Kasumi-1 (cell line): Measurements from ENCODE around the gene KCND3.

Source experiments
- DNase-seq, 2 experiments: peaks; one replicate each; lab custom pipeline; 2025; lab: John Stamatoyannopoulos, UW

The KCND3 gene

DNA sequence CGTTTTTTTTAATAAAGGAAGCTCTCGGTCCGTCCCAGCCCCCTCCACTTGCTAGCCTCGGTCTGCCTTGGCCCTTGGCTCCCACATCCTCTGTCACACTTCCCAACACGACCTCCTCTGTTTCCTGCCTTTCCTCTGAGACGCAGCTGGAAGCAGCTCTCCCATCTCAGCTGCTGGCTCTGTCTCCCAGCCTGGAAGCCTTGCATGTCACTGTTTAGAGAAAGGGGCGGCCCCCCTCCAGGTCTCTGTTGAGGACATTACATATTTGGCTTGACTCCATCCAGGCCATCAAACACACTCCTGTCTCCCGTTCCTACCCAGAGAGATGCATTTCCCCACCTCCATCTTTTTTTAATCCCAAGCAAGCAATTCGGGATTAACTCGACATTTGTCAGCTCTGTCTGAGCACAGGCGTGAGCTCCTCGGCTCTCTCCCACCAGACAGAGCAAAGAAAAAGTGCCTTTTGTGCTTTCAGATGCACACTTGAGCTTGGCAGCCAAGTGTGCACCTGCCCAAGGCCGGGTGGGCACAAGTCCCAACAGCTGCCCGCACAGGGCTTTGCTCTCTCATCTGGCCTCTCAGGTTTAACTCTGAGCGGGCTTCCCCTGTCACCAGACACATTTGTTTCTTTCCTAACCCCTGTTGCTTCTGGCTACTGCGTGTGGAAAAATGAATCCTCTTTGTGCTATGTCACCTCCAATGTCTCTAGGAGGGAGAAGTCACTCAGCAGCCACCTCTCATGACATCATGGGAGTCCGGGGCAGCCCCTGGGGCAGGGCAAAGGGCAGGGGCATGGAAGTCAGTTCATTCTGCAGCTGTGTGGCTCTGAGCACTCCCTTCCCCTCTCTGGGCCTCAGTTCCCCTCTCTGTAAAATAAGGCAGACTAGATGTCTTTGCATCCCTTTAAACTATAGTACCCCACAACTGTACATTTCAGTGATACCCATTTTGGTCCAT, 108.3 kb downstream of the KCND3 start:
- DNase-seq: no peak

DNA sequence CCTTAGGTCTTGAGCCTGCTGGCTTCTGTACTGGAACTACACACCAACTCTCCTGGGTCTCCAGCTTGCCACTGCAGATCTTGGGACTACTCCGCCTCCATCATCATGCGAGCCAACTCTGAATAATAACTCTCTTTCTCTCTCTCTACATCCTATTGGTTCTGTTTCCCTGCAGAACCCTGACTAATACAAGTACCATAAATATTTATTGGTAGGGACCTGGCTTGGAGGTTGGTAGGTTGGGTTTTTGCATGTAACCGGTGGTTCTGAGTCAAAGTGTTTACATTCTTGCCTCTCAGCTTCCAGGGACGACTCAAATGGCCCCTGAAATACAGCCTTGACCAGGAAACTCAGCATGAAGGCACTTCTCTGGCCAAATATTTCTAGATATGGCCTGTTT, 110.4 kb downstream of the KCND3 start:
- DNase-seq: no peak

DNA sequence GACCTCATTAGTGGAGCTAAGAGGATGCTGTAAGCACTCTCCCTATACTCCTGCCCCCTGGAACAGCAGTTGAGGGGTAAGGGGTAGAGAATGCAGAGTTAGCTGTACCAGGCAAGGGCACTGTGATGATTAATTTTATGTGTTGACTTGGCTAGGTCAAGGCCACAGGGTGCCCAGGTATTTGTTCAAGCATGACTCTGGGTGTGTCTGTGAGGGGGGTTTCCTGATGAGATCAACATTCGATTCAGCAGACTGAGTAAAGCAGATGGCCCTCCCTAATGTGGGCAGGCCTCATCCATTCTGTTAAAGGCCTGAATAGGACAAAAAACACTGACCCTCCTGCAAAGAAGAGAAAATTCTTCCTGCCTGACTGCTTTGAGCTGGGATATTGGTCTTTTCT, 110.8 kb downstream of the KCND3 start:
- DNase-seq: no peak

DNA sequence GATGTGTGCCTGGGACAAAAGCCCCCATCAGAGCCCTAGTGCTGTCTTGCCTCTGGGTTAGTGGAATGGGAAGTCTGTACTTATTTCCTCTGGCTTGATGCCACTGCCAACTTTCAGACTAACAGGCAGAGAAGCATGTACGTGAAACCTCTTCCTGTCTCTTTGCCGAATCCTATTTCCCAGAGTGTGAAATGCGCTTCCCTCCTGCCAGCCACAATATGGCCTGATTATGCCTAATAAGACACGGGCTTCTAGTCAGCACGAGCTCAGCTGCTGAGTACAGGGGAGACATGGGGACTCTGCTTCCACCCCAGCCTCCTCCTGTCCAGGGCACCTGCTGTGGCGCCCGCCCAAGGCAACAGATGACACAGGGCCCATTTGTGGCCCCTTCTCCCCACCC, 111.4 kb downstream of the KCND3 start:
- DNase-seq: no peak

DNA sequence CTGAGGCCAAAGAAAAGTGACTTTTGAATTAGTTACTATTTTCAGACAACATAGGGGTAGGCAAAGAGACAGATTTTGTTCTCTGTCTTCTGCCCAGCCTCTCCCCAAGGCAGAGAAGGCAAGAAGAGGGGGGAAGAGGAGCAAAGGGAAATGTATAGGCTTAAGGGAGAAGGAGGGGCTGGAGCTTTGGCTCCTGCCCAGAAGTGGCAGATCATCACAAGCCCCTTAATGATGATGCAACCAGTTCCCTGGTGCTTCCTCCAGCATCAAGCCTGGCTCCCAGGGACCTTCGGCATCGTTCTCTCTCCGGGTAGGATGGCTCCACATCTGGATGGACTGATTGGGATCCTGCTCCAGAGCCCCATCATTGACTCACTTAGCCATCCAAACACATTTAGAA, 112.8 kb downstream of the KCND3 start:
- no peak for DNase-seq

DNA sequence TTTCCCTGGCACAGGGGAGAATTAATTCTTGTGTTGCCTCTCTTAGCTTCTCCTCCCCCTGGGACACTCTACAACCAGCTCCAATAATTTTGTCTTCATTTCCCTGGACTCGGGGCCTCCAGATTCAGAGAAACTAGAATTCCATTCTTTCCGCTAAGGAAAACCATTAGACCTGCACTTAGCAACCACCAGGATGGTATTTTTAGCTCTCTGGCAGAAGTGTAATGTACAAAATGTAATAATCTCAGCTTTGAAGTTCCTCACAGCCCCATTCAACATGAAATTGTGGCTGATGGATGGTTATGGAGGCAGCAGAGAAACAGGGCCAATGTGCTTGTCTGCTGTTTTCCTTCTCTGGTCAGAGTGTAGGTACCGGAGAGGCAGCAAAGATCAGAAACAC, 113.8 kb downstream of the KCND3 start:
- DNase-seq: no peak

DNA sequence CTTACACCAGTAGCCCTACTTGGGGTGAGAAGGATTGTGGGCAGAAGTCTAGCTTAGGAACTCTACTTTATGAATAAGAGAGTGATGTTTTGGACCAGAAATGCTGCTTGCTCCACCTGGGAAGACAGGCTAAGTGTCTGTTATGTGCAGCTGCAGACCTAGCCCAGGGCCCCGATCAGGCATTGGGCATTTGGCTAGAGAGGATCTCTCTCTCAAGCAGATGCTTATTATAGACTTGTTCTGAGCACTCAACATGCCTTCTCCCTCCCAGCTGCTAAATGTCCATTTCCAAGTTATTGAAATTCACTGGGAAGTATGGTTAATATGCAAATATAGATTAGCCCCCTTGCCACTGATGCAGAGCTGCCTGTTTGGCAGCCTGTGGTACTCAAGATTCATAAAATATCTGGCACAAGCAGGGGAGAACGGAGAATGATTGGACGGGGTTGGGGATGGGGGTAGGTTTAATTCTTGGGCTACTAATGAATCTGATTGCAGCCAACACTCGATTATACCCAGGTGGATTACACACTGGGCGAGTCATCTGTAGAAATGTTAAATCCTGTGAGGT, 115.9 kb downstream of the KCND3 start:
- no peak for DNase-seq

DNA sequence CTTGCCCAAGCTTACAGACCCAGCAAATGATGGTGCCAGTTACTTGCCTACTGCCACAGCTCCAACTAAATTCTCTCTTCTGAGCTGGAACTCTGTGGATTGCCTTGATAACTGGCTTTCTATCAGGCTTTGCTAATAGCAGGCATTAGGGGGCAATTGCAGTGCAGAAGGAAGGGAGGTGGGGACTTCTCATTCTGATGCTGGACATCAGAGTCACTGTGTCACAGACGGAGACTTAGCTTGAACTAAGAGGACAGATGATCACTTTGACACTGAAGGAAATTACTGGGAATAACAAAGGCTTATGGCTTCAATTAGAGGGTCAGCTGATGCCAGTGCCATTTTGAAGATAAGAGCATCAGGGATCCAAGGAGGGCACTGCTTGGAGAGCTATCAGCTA, 119.3 kb downstream of the KCND3 start:
- DNase-seq: no peak

DNA sequence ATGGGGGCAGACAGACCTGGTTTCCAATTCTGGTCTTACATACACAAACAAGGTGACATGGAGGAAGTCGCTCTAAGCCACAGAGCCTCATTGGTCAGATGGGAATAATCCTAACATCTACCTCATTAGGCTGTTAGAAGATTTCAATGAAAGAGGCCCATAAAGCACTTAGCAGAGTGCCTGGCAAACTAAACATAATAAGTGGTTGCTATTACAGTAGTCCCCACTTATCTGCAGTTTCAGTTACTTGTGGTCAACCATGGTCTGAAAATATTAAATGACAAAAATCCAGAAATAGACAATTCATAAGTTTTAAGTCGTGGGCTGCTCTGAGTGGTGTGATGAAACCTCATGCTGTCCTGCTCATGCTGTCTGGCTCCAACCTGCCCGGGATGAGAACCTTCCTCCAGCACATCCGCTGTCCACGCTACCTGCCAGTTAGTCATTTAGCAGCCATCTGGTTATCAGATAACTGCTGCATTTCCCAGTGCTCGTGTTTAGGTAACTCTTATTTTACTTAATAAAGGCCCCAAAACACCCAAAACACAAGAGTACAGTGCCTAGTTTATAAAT, 121.5 kb downstream of the KCND3 start:
- no peak for DNase-seq

DNA sequence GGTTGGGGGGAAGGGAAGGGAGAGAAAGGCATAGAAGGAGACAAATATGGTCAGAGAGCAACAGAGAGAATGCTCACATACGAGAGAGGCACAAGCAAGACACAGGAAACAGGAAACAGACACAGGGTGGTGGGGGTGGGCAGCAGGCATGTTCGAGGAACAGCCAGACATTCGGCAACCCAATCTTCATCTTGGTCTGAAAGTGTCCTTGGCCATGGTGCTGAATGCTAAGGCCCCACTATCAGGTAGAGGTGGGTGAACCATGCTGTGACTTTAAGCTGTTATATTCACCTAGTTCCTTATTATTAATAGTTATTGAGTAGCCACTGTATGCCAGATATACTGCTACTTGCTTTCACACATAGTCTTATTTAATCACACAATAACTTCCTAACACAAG, 124.6 kb downstream of the KCND3 start:
- peak; percentile 4 to 21 for DNase-seq

DNA sequence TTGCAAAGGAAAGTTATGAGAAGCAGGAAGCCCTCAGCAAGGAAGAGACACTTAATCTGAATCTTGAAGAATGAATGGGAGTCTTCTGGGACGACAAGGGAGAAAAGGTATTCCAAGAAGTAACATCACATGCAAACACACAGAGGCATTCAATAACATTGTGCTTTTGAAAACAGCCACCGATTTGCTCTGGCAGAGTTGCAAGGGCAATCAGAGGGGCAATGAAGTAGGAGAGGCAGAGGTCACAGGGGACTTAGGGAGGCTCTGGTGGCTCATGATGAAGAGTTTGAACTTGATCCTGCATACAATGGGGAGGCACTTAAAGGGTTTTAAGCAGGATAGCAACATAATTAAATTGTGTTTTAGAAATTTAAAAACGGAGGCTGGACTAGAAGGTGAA, 126.1 kb downstream of the KCND3 start:
- no peak for DNase-seq

DNA sequence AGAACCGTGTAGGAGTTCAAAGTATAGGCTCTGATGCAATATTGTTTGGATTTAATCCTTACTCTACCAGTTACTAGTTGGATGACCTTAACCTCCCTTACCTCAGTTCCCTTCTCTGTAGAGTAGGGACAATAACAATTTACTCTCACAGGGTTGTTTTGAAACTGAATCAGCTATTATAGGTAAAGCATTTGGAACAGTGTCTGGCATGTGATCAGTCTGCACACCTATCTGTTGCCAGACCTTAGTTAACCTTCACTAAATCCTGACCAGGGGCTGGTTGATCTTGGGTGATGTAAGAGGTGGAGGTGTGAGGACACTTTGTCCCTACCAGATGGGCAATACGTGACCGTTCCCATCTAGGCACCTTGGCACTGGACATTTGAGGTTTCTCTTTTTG, 126.9 kb downstream of the KCND3 start:
- no peak for DNase-seq

DNA sequence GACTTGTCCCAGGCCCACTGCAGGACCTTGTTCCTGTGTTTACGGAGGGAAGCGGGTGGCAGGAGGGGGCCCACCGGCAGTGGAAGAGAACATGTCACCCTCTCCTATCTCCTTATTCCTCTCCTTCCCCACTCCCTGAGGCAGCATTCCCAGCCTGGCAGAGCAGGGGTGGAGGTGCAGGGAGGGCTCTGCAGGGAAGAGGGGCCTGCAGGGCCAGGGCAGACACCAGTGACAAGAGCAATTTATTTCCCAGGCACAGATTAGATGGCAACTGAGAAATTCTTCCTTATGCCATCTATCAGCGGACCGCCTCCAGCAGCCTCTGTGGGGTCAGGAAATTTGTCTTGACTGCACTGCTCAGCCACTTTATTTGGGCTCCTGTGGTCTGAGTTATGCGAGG, 127.9 kb downstream of the KCND3 start:
- DNase-seq: no peak

DNA sequence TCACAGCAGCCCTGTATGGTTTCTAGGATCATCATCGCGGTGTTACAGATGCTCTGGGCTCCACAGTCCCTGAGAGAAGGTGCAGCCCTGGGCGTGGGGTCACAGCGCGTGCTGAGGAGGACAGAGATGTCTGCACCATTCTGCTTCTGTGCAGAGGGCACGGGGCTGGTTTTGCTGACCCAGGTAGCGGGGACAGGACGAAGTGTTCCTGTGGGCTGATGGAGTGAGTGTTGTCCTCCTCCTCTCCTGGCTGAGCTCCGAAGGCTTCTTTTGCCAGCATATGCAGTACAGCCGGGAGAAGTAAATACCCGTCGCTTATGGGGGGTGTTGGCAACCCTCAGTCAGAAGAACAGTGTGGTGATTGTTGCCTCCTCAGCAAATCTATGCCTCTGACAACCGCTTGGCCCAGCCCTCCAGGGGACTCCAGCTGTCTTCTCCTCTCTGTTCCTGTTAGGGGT, 132.2 kb downstream of the KCND3 start:
- no peak for DNase-seq

DNA sequence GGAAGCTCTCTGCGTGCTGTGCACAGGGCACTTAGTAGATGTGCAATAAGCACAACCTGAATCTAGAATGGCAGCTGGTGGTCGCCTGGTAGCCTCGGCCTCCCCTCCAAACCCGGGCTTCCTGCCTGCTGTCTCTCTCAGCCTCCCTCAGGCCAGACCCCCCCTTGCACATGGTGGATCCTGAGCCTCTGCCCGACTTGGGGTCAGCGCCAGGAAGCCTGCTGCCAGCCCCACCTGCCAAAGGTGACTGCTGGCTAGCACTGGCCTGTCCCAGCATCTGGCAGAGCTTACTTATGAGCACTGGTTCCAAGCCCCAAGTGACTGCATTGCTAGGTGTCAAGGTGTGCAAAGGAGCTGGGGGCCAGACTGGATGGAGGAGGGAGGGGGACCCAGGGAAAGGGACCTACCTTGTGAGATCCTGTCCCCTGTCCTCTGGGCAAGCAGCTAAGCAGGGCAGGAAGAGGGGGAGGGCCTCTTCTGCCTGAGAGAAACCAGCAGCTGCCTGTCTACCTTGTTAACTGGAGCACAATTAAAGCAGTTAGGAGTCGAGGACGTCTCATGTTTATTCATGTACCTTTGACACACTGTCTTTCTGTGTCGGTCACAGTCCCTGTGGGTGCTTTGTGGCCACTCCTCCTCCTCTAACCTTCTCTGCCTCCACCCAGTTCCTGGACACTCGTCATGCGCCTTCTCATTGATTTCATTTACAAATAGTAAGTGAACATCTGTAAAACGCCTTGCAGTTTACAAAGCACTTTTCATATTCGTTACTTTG, 132.9 kb downstream of the KCND3 start:
- DNase-seq: no peak

DNA sequence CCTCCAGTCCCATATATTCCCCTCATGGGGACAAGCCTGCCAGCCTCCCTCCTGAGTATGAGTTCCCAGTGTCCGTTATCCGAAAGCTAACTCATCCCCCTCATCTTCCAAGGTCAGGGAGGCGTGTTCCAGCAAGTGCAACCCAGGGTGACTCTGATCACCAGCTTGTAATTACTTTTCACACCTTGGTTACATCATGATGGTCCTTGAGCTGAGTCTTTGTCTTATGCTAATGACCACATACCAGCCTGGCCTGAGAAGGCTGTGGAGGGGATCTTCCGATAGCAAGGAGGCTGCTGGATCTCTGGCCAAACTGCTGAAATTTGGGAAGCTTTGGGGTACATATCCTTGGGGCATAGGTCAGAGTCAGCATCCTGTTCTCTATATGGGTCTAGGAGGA, 134.2 kb downstream of the KCND3 start:
- no peak for DNase-seq

DNA sequence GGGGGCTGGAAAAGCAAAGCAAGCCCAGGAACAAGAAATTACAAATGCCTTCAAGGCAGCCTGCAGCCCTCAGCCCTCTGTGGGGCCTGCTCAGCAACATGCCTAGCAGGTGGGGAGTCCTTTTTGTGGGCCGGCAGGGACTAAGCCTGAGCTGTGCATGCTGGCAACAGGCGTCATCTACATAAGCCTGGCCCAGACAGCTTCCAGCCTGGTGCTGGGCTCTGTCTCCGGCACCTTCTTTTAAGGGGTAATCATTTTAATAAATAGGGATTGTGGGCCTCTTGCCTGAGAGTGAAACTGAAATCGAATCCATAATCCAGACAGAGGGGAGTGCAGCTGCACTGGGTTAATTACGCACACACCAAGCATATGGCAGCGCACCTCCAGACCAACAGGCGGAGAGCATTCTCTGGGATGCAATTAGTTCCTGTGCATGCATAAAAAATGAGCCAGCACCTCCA, 137.2 kb downstream of the KCND3 start:
- DNase-seq: no peak

DNA sequence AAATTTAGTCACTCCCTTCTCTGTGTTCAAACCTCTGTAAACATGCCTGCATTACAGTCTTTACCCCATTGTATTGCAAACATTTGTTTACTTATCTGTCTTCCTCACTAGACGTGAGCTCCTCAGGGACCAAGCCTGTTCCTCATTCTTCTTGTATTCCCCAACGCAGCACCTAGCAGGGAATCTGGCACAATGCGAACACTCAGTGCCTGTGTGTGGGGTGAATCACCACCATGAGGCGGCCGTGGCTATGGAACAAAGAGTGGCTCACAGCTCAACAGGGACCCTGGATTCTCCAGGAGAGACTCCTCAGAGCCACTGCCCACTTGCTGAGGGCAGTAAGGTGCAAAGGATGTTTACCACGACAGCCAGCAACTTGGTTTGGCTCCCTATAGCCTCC, 137.9 kb downstream of the KCND3 start:
- no peak for DNase-seq

DNA sequence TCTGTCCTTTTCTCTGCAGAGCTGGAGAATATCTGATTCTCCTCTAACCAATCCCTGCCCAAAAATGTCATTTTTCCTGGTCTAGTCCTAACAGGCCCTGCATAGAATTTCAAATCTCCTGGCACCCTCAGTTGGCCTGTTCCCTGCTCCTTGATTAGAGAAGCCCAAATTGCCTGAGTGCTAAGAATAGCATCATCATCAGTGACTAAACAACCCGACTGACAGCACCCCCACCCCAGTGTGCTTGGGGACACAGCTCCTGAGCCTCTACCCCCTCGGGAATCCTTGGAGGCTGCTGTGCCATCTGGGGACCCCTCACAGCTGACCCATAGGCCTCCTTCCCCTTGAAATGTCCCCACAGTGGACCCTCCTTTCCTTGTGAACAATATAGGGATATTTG, 139.4 kb downstream of the KCND3 start:
- DNase-seq: no peak

DNA sequence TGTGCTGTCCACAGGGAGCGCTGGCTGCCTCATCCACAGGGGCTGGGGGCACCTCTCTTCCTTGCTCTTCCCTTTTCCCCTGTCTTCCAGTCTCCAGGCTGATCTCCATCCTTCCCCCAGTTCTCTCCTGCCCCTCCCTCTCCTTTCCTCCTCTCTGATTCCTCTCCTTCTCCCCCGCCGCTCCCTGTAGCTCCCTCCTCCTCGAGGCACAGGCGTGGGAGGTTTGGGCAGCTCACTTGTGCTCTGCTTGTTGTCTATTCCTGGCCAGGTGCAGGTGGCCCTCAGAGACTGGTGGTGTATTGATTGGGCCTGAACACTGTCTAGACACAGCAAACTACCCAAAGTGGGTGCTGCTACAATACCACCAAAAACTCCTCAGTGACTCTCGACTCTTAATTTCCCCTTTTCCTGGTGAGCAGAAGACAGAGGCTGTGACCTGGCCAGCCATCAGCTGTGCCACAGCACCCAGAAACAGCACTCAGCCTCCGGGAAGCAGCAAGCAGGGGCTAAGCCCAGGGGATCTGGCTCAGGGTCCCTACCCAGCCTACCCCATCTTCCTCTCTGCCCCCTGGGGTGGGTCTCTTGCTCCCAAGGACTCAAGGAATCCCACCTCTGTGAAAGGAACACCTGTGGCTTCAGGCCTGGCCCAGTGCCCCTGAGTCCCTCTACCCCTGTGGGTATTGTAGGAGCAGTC, 140.5 kb downstream of the KCND3 start:
- no peak for DNase-seq

DNA sequence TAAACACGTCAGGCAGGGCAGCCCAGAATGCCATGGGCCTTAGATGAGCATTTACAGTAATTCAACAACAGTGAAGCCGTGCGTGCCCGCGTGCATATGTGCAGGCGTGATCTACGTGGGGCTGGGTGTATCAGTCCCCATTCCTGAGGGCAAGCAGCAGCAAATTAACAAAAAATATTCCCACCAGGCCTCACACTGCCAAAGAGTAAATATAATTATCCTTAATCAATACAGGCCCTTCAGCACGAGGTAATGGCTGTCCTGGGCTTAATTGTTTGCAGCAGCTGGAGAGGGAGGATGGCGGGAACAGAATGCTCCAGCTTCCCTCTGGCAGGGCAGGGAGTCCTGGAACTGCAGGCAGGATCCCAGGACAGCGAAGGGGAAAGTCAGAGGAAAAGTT, 142.0 kb downstream of the KCND3 start:
- no peak for DNase-seq

DNA sequence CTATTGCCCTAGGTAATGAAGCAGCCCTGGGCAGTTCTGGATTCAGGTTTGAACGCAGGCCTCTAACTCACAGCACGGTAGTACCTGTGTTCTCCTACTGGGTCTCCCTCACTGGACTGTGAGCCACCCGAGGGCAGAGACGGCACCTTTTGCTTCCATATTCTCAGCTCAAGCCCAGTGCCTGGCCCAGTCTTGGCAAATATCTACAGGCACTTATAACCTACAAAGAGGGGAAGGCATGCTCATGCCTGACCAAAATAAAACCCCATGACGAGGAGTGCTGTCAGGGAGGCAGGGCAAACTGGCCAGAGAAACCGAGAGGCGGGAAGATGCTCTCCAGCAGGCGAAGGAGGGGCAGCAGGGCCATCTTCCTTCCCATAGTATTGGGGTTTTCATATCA, 142.6 kb downstream of the KCND3 start:
- DNase-seq: no peak
